GM12891 (cell line): ENCODE data around the gene POLD4.

Experiments
- POLR2A ChIP-seq: IDR thresholded peaks from 2 replicates; pipeline ENCODE4 v1.6.1; 2011; ENCODE audit warnings: low read depth, low read length, control low read depth
- POLR2AphosphoS5 ChIP-seq: IDR thresholded peaks from 2 replicates; pipeline ENCODE4 v1.6.1; 2011; ENCODE audit warnings: low read depth, low read length, control low read depth
- POU2F2 ChIP-seq: IDR thresholded peaks from 2 replicates; pipeline ENCODE4 v1.6.1; 2011; ENCODE audit warnings: low read depth, mild to moderate bottlenecking, control low read depth, low read length, moderate library complexity
- TAF1 ChIP-seq: IDR thresholded peaks from 2 replicates; pipeline ENCODE4 v1.6.1; 2011; ENCODE audit warnings: low read depth, low read length, control low read depth

DNA sequence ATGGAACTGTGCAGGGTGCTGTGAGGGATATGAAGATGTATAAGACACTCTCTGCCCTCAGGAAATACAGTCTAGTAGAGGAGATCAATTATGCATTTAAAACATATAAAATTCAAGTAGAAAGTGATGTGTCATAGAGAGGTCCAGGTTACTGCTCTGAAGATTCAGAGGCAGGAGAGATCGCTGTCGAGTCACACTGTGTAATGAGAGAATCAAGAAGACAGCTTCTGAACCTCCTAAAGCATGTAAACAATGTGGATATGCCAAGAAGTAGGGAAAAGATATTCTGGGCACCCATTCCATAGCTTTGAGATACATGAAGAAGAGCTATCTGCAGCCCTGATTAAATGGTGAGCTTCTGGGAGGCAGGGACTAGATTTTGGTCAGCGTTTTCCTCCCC, 33.3 kb downstream of the POLD4 start:
- TF ChIP-seq POLR2AphosphoS5 (no peak), POLR2A (no peak), POU2F2 (no peak), TAF1 (no peak)
